ENCODE measurements around the gene DSC3.
"Not testable (repeated sequence)": the region's sequence is repeated elsewhere in the genome, so short reads cannot be mapped to it uniquely, and the experiment has no call there.

GRCh38 chr18:30978091-30978490 is 64.5 kb downstream of the DSC3 start:
- TF ChIP-seq BHLHE40 (IDR thresholded peaks at IDR 0.05; ENCODE audit: borderline replicate concordance); ELF4 (IDR thresholded peaks at IDR 0.05); FOXM1 (IDR thresholded peaks at IDR 0.05; ENCODE audit: borderline replicate concordance); NFRKB (IDR thresholded peaks at IDR 0.05); HDGF (IDR thresholded peaks at IDR 0.05; ENCODE audit: borderline replicate concordance); SP1 (IDR thresholded peaks at IDR 0.05); ZNF384 (IDR thresholded peaks at IDR 0.05); CTBP1 (IDR thresholded peaks at IDR 0.05; ENCODE audit: borderline replicate concordance); FOXK2 (IDR thresholded peaks at IDR 0.05); FOXA1 (IDR thresholded peaks at IDR 0.05); TARDBP (IDR thresholded peaks at IDR 0.05): not testable (repeated sequence)
